PFSK-1 (cell line): ENCODE data around the gene YPEL1.

Experiments used
- FOXP2 ChIP-seq: optimal IDR thresholded peaks from 2 replicates; pipeline ENCODE3; 2011; ENCODE audit warnings: borderline replicate concordance, control low read depth, inconsistent platforms; ENCODE audit not compliant: insufficient read depth; ENCODE audit errors: extremely low read length, extremely low read depth
- POLR2AphosphoS5 ChIP-seq: IDR thresholded peaks from 2 replicates; pipeline ENCODE4 v1.6.1; 2012; ENCODE audit warnings: low read depth, mild to moderate bottlenecking, control low read depth, low read length, moderate library complexity
- REST ChIP-seq, 2 experiments: IDR thresholded peaks; 2 replicates each; pipeline versions ENCODE4 v1.6.1 to v1.8.0; 2011 to 2012; ENCODE audit warnings: low read depth in 2 of 2, low read length in 2 of 2, control low read depth in 1 of 2, inconsistent platforms in 1 of 2, mild to moderate bottlenecking in 1 of 2, moderate library complexity in 1 of 2; ENCODE audit not compliant: insufficient read depth in 1 of 2
- SIN3A ChIP-seq: IDR thresholded peaks from 2 replicates; pipeline ENCODE4 v1.6.1; 2012; ENCODE audit warnings: mild to moderate bottlenecking, low read length, moderate library complexity, borderline replicate concordance; ENCODE audit not compliant: insufficient read depth
- TAF1 ChIP-seq: IDR thresholded peaks from 2 replicates; pipeline ENCODE4 v1.6.1; 2012; ENCODE audit warnings: low read length, control low read depth, borderline replicate concordance; ENCODE audit not compliant: insufficient read depth

The YPEL1 gene

DNA sequence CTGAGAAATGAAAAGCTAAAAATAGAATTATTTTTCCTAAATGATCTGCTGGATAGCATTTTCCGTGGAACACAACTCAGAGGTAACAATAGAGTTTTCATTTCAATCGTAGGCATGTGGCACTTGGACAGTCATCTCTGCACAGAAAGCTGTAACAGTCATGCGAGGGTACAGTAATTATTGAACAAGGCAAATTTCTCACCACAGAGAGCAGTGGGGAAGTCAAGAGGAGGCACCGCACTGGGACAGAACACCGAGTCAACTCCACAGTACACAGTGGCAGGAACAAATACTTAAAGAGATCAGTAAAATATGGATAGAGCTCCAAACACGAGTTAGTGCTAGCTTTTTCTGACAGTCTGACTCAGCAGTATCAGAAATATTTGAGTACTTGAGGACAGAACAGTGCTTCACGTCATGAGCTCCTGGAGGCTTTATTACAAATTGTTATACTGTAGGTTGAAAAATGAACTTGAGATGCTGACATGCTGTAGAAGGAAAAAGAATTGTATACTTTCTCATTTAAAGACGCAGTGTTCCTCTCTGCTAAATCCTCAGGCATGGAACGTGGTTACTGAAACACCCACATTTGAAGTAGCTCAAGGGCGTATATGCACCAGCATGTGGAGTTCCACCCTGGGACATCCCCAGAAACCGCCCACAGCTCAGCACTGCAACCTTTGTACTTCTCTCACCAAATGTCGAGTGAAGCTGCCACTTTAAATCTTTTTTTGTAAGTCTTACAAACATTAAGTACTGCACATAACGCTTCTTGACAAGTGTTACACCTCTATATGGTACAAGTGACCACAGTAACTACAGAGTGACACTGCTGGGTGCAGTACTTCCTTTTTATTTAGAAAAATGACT, 27.4 kb upstream of the YPEL1 start:
- TF ChIP-seq REST (IDR thresholded peaks at IDR 0.05; ENCODE audit: insufficient read depth in 1 of 2, low read depth in 2 of 2, low read length in 2 of 2) (no peak), TAF1 (no peak), SIN3A (no peak), FOXP2 (no peak), POLR2AphosphoS5 (no peak)

DNA sequence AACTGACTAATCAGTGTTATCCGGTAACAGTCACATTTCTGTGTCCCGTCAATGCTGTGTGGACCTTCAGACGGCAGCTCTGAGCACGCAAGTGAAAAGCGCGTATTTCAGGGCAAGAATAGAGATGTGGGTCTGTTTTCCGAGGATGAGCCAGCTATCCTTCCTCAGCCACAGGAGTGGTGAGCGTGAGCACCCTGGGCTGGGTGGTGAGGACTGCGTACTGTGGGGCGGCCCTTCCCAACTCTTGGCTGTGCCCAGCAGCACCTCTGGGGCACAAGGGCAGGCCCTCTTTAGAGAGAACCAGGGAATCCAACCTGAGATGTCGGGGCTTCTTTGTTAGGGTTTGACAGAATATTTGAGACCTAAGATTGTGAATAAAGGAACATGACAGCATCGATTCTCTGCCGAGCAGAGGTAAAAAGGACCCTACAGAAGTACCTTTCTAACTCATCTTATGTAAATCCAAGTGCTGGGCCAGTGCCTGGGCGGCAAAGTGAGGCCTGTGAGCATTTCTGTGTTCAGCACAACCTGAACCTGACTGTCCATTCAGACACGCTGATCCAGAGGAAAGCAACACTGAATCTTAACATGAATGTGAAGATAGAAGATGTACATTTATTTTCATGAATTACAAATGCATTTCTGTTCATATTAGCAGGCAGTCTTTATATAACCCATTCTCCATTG, 26.5 kb upstream of the YPEL1 start:
- TF ChIP-seq FOXP2 (no peak), POLR2AphosphoS5 (no peak), TAF1 (no peak), SIN3A (no peak), REST (IDR thresholded peaks at IDR 0.05; ENCODE audit: insufficient read depth in 1 of 2, low read depth in 2 of 2, low read length in 2 of 2) (no peak)

DNA sequence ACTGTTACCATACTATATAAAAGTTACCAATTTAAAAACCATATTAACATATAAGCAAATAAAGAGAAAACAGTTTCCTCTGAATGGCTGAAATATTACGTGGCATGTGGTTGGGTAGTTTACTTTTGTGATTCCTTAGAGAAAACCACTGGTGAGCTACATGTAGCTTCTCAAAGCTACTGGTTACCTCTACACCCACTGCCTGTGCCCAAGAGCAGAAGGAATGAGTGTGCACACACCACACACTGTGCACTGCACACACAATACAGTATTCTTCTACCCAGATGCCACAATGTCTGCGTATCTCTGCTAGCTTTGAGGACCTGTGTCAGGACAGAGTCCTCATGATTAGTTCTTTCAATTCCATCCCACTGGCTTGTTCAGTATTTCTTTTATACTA, 25.5 kb upstream of the YPEL1 start:
- TF ChIP-seq FOXP2 (no peak), REST (IDR thresholded peaks at IDR 0.05; ENCODE audit: insufficient read depth in 1 of 2, low read depth in 2 of 2, low read length in 2 of 2) (no peak), TAF1 (no peak), POLR2AphosphoS5 (no peak), SIN3A (no peak)

GRCh38 chr22:21760640-21761039, 25.0 kb upstream of the YPEL1 start:
- TF ChIP-seq SIN3A (no peak), POLR2AphosphoS5 (no peak), REST (IDR thresholded peaks at IDR 0.05; ENCODE audit: insufficient read depth in 1 of 2, low read depth in 2 of 2, low read length in 2 of 2) (no peak), FOXP2 (no peak), TAF1 (no peak)
